Testis (tissue), 3 donors: ENCODE data around the gene HSP90B1. TPM values are rescaled to one million over a fixed set of nuclear protein-coding genes. Genes with fewer than 3 reads are reported as not detected.

Experiments used
- DNase-seq: peaks from one replicate; pipeline ENCODE4 v3.0.0-alpha.2; 2019
- H3K27ac ChIP-seq, 2 donors: fragments of 200-600 bp; sonication (generic); one replicate each; pipeline ENCODE4 v1.5.1; 2019
- H3K27me3 ChIP-seq: fragments of 200-600 bp; sonication (generic); one replicate; pipeline ENCODE4 v1.5.1; 2019
- H3K36me3 ChIP-seq: fragments of 200-600 bp; sonication (generic); one replicate; pipeline ENCODE4 v1.5.1; 2017; ENCODE audit warnings: low read depth; ENCODE audit errors: missing control alignments
- H3K4me1 ChIP-seq: fragments of 200-600 bp; sonication (generic); one replicate; pipeline ENCODE4 v1.5.1; 2019
- H3K4me3 ChIP-seq, 2 donors: fragments of 200-600 bp; sonication (generic); one replicate each; pipeline ENCODE4 v1.5.1; 2017 to 2019
- H3K9me3 ChIP-seq: fragments of 200-600 bp; sonication (generic); one replicate; pipeline ENCODE4 v1.5.1; 2017
- POLR2A ChIP-seq: fragments of 450-650 bp; IDR thresholded peaks from one replicate; pipeline ENCODE4 v1.6.1; 2017; ENCODE audit warnings: antibody characterized with exemption, mild to moderate bottlenecking, moderate library complexity
- WGBS, 2 donors: methylation state at CpG; one replicate each; pipeline ENCODE4 v1.1.5; 2018; 5-methylcytosine and 5-hydroxymethylcytosine counted together
- intact Hi-C: fragments of 100-400 bp; cut with DNase I; formaldehyde crosslinking; loops from one replicate; pipeline ENCODE4 v1.15.1; 2023; ENCODE audit warnings: low total_unique reads
- polyA plus RNA-seq: library from polyadenylated mRNA; stranded (reverse); fragments of 350-450 nt; fragmentation: Illumina TruSeq; extraction: RNeasy Lipid Tissue Mini Kit (QIAGEN cat#74804); gene quantifications from one replicate; pipeline ENCODE4 v1.2.3, GENCODE V29; 2014; ENCODE audit warnings: low read depth, low replicate concordance; ENCODE audit not compliant: insufficient read depth
- total RNA-seq, 2 donors: library from RNA; depleted of rRNA; stranded (reverse); fragments of >200 nt; gene quantifications; one replicate each; pipeline ENCODE4 v1.2.3, GENCODE V29; 2016
- TF ChIP-seq, protein P1 (sequence below), 3 experiments: fragments of 450-650 bp in 2 of 3; fragments of 200-600 bp in 1 of 3; sonication (generic) in 1 of 3; IDR thresholded peaks; one replicate each; pipeline ENCODE4 v1.5.1; 2016 to 2019; ENCODE audit warnings: antibody characterized with exemption in 3 of 3, mild to moderate bottlenecking in 2 of 3, moderate library complexity in 1 of 3

The HSP90B1 gene
- total and polyA plus RNA-seq, 3 donors from 2014 or later: 257 to 265 (median 259) TPM

DNA sequence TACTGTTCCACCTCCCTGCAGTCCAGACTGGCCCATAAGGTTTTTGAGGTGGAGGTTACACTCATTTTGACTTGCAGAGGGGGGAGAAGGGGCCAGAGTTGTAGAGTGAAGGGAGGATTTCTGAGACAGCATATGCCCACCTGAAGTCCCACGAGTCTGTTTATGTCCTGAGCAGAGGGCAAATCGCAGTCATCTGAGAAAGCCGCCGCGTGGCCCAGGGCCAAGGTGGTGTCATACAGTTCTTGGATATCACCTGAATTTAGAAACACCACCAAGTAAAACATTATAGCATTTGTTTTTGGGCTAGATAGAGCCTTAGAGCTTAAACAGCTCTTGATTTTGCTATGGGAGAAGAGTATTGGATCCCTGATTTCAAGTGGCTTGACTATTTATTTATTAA, 66.4 kb downstream of the HSP90B1 start:
- WGBS, 2 donors: 94% methylated on average over 5 of the region's 5 CpGs
- no peak for TF ChIP-seq POLR2A
- TF ChIP-seq, protein P1, sequence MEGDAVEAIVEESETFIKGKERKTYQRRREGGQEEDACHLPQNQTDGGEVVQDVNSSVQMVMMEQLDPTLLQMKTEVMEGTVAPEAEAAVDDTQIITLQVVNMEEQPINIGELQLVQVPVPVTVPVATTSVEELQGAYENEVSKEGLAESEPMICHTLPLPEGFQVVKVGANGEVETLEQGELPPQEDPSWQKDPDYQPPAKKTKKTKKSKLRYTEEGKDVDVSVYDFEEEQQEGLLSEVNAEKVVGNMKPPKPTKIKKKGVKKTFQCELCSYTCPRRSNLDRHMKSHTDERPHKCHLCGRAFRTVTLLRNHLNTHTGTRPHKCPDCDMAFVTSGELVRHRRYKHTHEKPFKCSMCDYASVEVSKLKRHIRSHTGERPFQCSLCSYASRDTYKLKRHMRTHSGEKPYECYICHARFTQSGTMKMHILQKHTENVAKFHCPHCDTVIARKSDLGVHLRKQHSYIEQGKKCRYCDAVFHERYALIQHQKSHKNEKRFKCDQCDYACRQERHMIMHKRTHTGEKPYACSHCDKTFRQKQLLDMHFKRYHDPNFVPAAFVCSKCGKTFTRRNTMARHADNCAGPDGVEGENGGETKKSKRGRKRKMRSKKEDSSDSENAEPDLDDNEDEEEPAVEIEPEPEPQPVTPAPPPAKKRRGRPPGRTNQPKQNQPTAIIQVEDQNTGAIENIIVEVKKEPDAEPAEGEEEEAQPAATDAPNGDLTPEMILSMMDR (IDR thresholded peaks at IDR 0.05): no peak
- Histone ChIP-seq H3K27ac (no peak overlapping the region), H3K27me3 (no peaks in the 10 kb centered on the region), H3K9me3 (no peaks in the 10 kb centered on the region), H3K4me1 (no peaks in the 10 kb centered on the region), H3K36me3 (no peaks in the 10 kb centered on the region), H3K4me3 (no peak overlapping the region)
- intact Hi-C loops: no loop called here
- DNase-seq: no peak

DNA sequence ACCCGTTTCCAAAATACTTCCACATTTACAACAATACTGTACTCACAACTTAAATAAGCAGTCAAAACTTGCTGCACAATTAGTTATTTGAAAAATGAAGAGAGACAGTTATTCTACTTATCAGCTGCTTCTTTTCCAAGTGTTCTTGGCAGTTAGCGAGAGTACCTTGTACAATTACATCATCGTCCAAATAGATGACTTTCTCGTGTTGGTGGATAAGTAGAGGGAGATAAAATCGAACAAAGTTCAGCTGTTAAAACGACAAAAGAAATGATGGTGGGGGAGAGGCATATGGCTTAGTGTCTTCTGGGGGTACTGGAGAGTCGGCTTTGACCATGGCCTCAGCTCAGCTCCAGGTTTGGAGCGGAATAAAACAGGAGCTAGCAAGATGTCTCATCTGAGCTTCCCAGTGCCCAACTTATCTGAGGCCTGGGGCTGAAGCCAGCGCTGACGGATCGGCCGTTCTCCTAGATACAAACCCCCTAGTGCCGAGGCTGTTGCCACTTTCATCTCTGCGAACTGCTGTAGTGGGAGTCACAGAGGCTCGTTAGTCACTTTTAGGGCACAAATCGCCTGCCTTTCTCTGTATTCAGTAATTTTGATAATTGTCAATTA, 67.2 kb downstream of the HSP90B1 start:
- Histone ChIP-seq H3K27me3 (no peaks in the 10 kb centered on the region), H3K4me3 (no peak overlapping the region), H3K9me3 (no peaks in the 10 kb centered on the region), H3K27ac (no peak overlapping the region), H3K36me3 (no peaks in the 10 kb centered on the region), H3K4me1 (no peaks in the 10 kb centered on the region)
- DNase-seq: peak; percentile 37
- WGBS, 2 donors: 37 to 60% methylated on average over 16 of the region's 16 CpGs
- TF ChIP-seq, protein P1 (IDR thresholded peaks at IDR 0.05): no peak
- TF ChIP-seq POLR2A: no peak
- intact Hi-C loops: no loop called here

Other genes starting within 250 kb of the HSP90B1 start
- gene NT5DC3, start 89.2 kb upstream of the HSP90B1 start, total RNA-seq: 10 to 100 TPM; 16.1 to 25.4 TPM
- 5.7 TPM for gene NT5DC3, start 89.2 kb upstream of the HSP90B1 start, polyA plus RNA-seq
- gene TDG, start 35.5 kb downstream of the HSP90B1 start, total RNA-seq: 10 to 100 TPM; 16.0 to 16.5 TPM
- 11.3 TPM for gene TDG, start 35.5 kb downstream of the HSP90B1 start, polyA plus RNA-seq
- gene GLT8D2, start 119.8 kb downstream of the HSP90B1 start, total RNA-seq: 1 to 10 TPM; 5.7 to 8.1 TPM
- gene GLT8D2, start 119.8 kb downstream of the HSP90B1 start, polyA plus RNA-seq: 17.3 TPM
- gene HCFC2, start 134.1 kb downstream of the HSP90B1 start, total RNA-seq: 10 to 100 TPM; 36.2 to 57.9 TPM
- 95.2 TPM for gene HCFC2, start 134.1 kb downstream of the HSP90B1 start, polyA plus RNA-seq
- gene NFYB, start 207.8 kb downstream of the HSP90B1 start, total RNA-seq: 10 to 100 TPM; 33.8 to 36.1 TPM
- gene NFYB, start 207.8 kb downstream of the HSP90B1 start, polyA plus RNA-seq: 53.1 TPM